NT2/D1 (cell line): ENCODE data around the gene PGAM4.

Source experiments
- SUZ12 ChIP-seq: IDR thresholded peaks from 2 replicates; pipeline ENCODE4 v1.6.1; 2011; ENCODE audit not compliant: insufficient read length, insufficient read depth; ENCODE audit errors: extremely low read depth
- ZNF274 ChIP-seq: IDR thresholded peaks from 2 replicates; pipeline ENCODE4 v1.6.1; 2011; ENCODE audit warnings: mild to moderate bottlenecking, low read depth, low read length

GRCh38 chrX:77949840-77950239 is 19.6 kb downstream of the PGAM4 start:
- TF ChIP-seq ZNF274: no peak
- TF ChIP-seq SUZ12: no peak
